HepG2 (cell line): ENCODE results near the gene CDH13.

ENCODE experiments used
- AHR ChIP-seq: IDR thresholded peaks from 2 replicates; pipeline ENCODE4 v1.6.1; 2018; ENCODE audit warnings: missing genetic modification reagents, missing compliant biosample characterization
- ARNT ChIP-seq: fragments of 450-650 bp; IDR thresholded peaks from 2 replicates; pipeline ENCODE4 v1.6.1; 2017
- ATF7-NPFF ChIP-seq: sonication (generic); formaldehyde crosslinking; IDR thresholded peaks from 2 replicates; pipeline ENCODE4 v1.8.1; 2023; ENCODE audit warnings: mild to moderate bottlenecking, low read depth, missing genetic modification reagents, moderate library complexity
- CEBPB ChIP-seq: IDR thresholded peaks from 2 replicates; pipeline ENCODE4 v1.6.1; 2011; ENCODE audit warnings: low read depth, low read length, improper control_type of control experiment, borderline replicate concordance
- CTCF ChIP-seq: sonication (generic); formaldehyde crosslinking; IDR thresholded peaks from 2 replicates; pipeline ENCODE4 v1.5.0; 2020; ENCODE audit warnings: mild to moderate bottlenecking, missing genetic modification reagents, moderate library complexity
- EZH2 ChIP-seq: conservative IDR thresholded peaks from 2 replicates; pipeline ENCODE4 v1.6.1; 2012; ENCODE audit warnings: mild to moderate bottlenecking, low read depth, low read length, moderate library complexity
- MTA3 ChIP-seq: sonication (generic); formaldehyde crosslinking; IDR thresholded peaks from 2 replicates; pipeline ENCODE4 v1.4.0; 2020; ENCODE audit warnings: missing genetic modification reagents
- PAX8 ChIP-seq: sonication (generic); formaldehyde crosslinking; IDR thresholded peaks from 2 replicates; pipeline ENCODE4 v1.8.0; 2022; ENCODE audit warnings: mild to moderate bottlenecking, missing genetic modification reagents, borderline replicate concordance
- PHF20 ChIP-seq: sonication (generic); formaldehyde crosslinking; IDR thresholded peaks from 2 replicates; pipeline ENCODE4 v1.5.0; 2020; ENCODE audit warnings: mild to moderate bottlenecking, missing genetic modification reagents
- POLR2AphosphoS2 ChIP-seq: IDR thresholded peaks from 2 replicates; pipeline ENCODE4 v1.6.1; 2011; ENCODE audit warnings: low read depth, low read length, improper control_type of control experiment
- POLR2AphosphoS5 ChIP-seq: IDR thresholded peaks from 2 replicates; pipeline ENCODE4 v1.6.1; 2012; ENCODE audit warnings: low read depth, low read length
- RAD21 ChIP-seq: fragments of 450-650 bp; formaldehyde crosslinking; IDR thresholded peaks from 2 replicates; pipeline ENCODE4 v1.5.0; 2020; ENCODE audit warnings: mild to moderate bottlenecking
- RBM22 ChIP-seq: fragments of 200-400 bp; formaldehyde crosslinking; optimal IDR thresholded peaks from 2 replicates; pipeline ENCODE3; 2017; ENCODE audit warnings: mild to moderate bottlenecking, low read length, moderate library complexity
- ZNF263 ChIP-seq: sonication (generic); formaldehyde crosslinking; IDR thresholded peaks from 2 replicates; pipeline ENCODE4 v1.4.0; 2020; ENCODE audit warnings: missing genetic modification reagents

- TF ChIP-seq ZNF263 (CRISPR knock-in tag): no peak
- TF ChIP-seq CTCF (CRISPR knock-in tag): no peak
- TF ChIP-seq PHF20 (CRISPR knock-in tag): no peak
- no peak for TF ChIP-seq PAX8 (CRISPR knock-in tag)
- TF ChIP-seq MTA3 (CRISPR knock-in tag): no peak
- TF ChIP-seq RAD21: no peak
- TF ChIP-seq EZH2: no peak
- TF ChIP-seq CEBPB: no peak
- TF ChIP-seq ARNT: no peak
- TF ChIP-seq ATF7-NPFF: no peak
- TF ChIP-seq AHR (CRISPR knock-in tag): no peak
- TF ChIP-seq RBM22: no peak
- TF ChIP-seq POLR2AphosphoS5: no peak
- no peak for TF ChIP-seq POLR2AphosphoS2
Measured at GRCh38 chr16:83219285-83219684, 592.5 kb downstream of the CDH13 start.
